GM10847 (cell line): ENCODE data around the gene NFIA.

Source experiments
- POLR2A ChIP-seq: IDR thresholded peaks from 2 replicates; pipeline ENCODE4 v1.6.1; 2011; ENCODE audit not compliant: insufficient read length; ENCODE audit errors: extremely low read depth

Gene NFIA

DNA sequence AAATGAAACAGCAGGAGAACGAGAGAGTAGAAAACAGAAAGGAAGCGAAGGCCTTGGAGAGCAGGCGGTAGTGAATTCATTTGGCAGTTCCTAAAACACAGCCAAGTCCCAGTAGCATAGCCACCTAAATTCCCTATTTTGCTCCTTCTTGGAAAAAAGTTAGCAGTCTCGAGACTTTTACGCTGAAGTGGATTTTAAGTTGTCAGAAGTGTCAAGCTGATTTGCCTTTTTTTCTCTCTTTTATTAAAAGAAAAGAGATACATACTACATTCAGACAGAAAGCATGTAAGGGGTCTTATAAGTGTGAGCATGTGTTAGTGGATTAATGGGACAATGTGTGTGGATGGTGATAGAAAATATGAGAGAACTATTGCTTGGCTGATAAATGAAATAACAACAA is 19.2 kb downstream of the NFIA start:
- TF ChIP-seq POLR2A = no peak

GRCh38 chr1:61102041-61102440 is 19.7 kb downstream of the NFIA start:
- TF ChIP-seq POLR2A = no peak

DNA sequence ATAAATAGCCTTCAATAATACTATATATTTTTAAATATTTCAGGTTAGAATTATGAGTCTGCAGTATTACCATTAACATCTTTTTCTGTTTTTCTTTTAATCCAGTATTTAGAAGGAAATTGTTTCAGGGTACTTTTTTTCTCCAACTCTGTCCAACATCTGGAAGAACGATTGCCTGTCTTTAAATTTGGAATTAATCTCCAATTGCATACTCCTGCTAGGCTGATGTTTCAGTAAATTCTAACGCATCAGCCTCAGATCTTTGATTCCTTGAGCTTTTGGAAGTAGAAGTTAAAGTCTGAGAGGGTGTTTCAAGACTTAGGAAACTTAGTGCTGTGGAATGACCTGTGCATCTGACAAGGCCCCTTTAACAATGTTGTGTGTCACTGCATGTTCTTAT is 20.3 kb downstream of the NFIA start:
- TF ChIP-seq POLR2A = no peak

- no peak for TF ChIP-seq POLR2A
These were observed 21.9 kb downstream of the NFIA start for GRCh38 chr1:61104220-61104671.

GRCh38 chr1:61107638-61108037 is 25.3 kb downstream of the NFIA start:
- no peak for TF ChIP-seq POLR2A

- no peak for TF ChIP-seq POLR2A
These were observed 26.8 kb downstream of the NFIA start for GRCh38 chr1:61109158-61109557.

- TF ChIP-seq POLR2A = no peak
These were observed 27.5 kb downstream of the NFIA start for GRCh38 chr1:61109910-61110309.

GRCh38 chr1:61110554-61110953 is 28.2 kb downstream of the NFIA start:
- no peak for TF ChIP-seq POLR2A

DNA sequence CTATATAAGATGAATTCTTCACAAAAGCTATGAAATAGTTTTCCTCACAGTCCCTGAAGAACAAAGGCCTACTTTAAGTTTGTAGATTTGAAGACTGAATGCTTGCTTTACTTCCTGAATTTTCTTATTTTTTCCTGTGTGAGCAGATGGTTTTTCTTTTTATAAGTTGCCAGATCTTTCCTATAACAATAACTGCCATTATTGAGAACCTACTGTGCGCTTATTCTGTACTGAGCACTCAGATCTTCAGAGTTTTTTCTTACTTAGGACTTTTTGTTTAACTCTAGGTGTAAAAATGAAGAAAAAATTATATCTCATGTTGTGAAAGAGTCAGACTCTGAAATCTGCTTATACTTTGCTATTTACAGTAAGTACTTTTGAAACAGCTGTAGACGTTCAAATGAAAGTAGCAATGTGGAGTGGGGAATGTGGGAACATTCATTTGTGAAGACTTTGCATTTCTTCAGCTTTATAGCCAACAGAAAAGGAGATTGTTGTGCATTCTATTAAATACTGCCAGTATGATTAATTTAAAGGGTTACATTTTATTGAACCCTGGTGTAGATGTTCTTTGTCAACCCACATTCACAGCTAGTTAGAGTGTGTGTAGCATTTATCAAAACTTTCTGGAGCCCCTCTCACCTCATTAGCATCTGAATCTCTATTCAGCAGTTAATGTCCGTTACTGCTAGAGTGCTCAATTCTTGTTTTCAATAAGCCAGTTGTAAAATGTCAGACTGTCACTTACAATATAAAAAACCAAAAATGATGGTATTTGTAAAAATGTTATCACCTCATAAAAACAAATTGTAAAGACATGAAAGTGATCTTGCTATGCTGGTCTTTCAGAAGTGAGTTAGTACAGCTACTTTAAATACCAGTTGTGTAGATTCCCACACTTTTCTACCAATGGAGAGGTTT is 29.0 kb downstream of the NFIA start:
- no peak for TF ChIP-seq POLR2A

- TF ChIP-seq POLR2A = no peak
These were observed 32.0 kb downstream of the NFIA start for GRCh38 chr1:61114178-61114870.

DNA sequence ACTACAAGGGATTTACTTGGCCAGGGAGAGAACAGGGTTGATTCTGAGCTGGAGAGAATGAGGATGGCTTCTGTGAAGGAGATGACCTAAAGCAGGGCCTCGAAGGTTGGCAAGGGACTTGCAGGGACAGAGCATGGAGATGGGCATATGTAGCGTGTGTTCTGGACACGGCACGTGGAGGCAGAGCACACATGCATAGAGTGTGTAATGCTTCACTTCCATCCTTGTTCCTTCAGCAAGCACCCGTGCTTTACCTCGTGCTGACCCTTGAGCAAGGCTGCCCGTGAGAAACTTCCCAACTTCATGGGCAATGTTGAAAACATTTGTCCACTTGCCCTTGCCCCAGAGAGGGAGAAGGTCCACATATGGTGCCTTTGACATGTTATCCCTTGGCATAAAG is 33.1 kb downstream of the NFIA start:
- TF ChIP-seq POLR2A = no peak

DNA sequence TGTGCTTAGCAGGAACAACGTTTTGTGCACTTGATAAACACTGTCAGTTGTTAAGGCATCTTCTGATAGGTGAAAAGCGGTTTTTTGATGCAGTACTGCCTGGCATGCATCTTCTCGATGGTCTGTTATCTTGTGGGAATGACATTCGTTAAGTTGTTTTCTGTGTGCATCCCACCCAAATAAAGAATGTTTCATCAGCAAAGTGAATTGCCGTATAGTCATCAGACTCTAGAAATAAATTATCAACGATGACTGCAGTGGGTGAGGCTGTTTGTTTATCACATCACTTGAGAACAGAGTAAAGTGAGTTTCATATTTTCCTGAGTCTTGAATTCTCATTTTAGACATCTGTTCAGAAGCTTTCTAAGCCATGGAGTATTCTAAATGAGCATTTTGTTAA is 34.1 kb downstream of the NFIA start:
- no peak for TF ChIP-seq POLR2A

- TF ChIP-seq POLR2A = no peak
These were observed 34.9 kb downstream of the NFIA start for GRCh38 chr1:61117283-61117682.

DNA sequence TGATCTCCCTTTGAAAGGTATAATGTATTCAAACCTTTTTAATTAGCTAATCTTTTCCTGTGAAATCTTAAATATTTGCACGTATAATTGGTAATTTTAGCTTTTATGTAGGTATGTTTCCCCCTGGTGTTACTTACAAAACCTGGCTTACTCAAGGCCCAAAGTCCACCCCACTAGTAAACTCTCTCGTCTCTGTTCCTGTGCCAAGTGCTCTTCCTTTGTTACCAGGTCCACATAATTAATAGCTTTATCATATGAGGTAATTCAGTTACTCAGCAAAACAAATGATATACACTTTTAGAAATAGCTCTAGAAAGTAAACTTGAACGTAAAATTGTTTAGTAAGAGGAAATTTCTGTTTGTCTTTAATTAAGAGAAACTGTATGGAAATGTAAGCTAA is 36.7 kb downstream of the NFIA start:
- no peak for TF ChIP-seq POLR2A

GRCh38 chr1:61120246-61120840 is 38.0 kb downstream of the NFIA start:
- no peak for TF ChIP-seq POLR2A

- TF ChIP-seq POLR2A = no peak
These were observed 38.6 kb downstream of the NFIA start for GRCh38 chr1:61120998-61121397.

- TF ChIP-seq POLR2A = no peak
These were observed 39.3 kb downstream of the NFIA start for GRCh38 chr1:61121631-61122030.

GRCh38 chr1:61122389-61122788 is 40.0 kb downstream of the NFIA start:
- TF ChIP-seq POLR2A = no peak
